Amniotic epithelial cell (primary cell): ENCODE data around the gene TBX15.
"Not testable (repeated sequence)": the region's sequence is repeated elsewhere in the genome, so short reads cannot be mapped to it uniquely, and the experiment has no call there.

ENCODE experiments used
- DNase-seq: peaks from one replicate; pipeline ENCODE4 v3.0.0-alpha.2; 2010; ENCODE audit warnings: low read depth

Gene TBX15

GRCh38 chr1:118926261-118926660 is 61.9 kb downstream of the TBX15 start:
- no peak for DNase-seq

- no peak for DNase-seq
Observed at GRCh38 chr1:118925651-118926050, 62.5 kb downstream of the TBX15 start.

DNA sequence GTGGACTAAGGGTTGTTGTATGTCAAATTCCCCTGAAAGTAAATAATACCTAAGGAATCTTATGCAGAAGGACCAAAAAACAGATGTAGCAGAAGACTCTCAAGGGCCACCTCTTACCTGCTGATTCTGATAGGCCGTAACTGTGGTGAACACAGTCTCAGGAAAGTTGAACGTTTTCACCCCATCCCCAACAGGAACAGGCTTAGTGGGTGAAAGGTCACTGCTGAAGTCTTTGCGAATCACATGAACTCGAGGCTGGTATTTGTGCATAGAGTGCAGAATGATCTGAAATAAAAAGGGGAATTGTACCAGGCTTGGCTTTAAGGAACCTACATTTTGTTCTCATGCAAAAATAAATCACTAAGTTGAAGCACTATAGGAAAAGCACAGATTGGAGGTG is 64.8 kb downstream of the TBX15 start:
- no peak for DNase-seq

- no peak for DNase-seq
Observed at GRCh38 chr1:118921994-118922393, 66.1 kb downstream of the TBX15 start.

DNA sequence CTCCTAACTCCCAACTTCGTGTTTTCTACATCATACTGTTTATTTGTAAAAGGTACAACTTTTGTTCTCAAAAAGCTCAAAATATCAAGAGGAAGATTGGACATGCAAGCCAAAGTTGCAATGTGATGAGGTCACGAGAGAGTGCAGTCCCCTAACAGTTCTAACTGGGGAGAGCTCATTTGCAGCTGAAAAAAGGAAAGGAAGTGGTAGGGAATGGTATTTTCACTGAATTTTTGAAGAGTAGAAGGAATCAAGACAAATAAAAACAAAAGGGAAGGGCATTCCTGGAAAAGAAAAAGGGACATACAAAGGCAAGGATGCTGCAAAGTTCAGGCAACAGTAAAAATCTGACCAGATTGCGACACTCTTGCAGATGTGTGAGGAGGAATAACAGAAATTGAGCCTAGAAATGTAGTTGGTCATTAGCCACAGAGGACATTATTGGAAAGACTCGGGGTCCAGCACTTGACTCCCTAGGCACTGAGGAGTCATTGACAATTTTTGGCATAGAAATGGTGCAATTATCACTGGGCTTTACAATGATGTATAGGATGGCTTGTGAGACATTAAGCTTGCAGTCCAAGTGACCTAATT is 67.9 kb downstream of the TBX15 start:
- no peak for DNase-seq

- DNase-seq, result no peak
Observed at GRCh38 chr1:118918940-118919259, 69.2 kb downstream of the TBX15 start.

DNA sequence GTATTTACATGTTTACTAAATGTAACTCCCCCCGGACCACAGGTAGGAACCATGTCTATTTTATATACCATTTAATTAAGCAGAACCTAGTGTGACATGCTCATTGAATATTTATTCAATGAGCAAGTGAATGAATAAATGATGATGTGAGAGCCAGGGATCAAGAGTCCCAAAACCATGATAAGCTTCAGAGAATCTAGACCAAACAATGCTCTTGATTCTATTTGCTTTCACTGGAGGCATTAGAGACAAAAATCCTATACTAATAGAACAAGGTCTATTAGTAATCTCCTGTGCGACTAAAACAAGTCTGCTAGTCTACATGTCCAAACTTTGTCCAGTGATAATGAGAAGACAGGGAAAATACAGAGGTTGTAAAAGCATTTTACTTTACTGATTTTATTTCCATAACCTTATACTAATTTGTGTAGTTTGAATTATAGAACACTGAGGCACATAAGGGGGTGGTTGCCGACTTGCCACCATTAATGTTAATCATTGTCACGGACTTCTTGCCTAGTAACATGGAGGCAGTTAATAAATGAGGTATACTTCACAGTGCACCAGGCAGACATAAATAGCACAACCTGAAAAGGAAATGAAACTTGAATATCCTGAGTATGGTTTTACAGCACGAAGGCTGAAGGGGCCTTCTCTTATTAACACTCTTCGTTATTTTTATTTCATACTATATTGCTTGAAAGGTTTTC is 69.8 kb downstream of the TBX15 start:
- no peak for DNase-seq

DNA sequence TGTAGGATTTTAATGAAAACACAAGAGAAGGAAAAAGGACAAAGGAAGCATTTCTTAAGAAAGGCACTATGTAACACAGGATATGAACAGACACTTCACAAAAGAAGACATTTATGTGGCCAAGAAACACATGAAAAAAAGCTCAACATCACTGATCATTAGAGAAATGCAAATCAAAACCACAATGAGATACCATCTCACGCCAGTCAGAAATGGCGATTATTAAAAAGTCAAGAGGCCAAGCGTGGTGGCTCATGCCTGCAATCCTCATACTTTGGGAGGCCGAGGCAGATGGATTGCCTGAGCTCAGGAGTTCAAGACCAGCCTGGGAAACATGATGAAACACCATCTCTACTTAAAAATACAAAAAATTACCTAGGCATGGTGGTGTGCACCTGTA is 71.8 kb downstream of the TBX15 start:
- DNase-seq, result not testable (repeated sequence)

DNA sequence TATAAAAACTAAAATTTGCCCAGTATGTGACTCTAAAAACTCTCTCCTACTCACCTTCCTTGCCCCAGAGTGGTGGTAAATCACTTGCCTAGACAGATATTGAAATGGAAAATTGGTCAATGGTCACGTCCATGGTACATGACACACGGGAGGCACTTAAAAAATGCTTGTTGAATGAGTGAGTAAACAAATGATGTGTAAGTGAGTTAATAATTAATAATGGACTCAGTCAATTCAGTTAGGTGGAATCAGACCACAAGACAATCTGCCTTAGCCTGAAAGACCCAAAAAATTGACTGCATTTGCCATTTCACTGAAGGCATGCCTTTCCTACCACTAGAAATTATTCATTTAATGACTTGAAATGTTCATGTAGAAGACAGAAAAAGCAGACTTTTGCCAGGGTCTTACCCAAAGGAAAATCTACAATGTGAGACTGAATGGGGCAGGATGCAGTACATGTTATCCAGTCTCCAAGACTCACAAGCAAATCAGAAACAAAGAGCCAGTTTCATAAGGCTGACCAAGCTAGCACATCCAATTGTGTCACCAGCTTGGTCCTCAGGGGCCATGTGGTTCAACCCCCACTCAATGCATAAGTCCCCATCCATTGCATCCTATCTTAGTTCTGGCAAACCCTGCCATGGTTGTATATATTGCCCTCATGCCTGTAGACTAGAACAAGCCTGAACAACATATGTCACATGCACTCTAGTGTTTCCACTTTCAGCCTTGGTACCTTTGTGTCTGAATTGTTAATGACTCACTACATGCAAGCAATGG is 73.6 kb downstream of the TBX15 start:
- DNase-seq, result no peak

DNA sequence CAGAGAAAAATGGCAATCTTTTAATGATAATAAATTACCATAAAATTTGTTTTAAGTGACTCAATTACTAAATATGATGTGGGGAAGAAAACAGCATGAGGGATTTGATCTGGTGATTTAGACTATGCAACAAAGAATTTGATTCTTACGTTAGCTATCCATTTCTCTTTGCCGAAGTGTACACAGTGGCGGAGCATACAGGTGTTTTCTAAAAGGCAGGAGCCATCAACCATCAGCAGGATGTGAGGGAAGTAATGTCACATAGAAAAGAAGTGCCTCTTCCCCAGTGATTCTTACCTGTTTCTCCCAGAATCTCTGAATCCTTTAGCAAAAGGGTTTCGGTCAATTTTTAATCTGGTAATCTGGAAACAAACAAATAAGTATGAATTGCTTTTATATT is 74.3 kb downstream of the TBX15 start:
- DNase-seq, result no peak

DNA sequence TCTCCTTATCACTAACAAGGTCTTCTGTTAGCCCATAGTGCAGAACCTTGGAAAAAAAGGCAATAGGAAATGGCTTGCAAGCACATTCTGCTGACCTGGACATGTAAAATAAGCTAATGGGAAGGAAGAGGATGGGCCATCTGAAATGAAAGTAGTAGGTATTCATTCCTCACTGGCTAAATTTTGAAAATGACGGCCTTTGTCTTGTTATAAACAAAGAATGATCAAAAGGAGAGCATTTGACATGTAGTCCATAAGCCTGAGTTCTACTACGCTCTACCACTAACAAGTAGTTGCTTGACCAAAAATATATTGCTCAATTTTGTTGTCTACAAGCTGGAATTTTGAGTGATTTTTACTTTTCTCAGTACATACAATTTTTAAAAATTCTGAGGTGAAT is 75.6 kb downstream of the TBX15 start:
- no peak for DNase-seq

GRCh38 chr1:118911571-118911970 is 76.6 kb downstream of the TBX15 start:
- DNase-seq, result no peak

DNA sequence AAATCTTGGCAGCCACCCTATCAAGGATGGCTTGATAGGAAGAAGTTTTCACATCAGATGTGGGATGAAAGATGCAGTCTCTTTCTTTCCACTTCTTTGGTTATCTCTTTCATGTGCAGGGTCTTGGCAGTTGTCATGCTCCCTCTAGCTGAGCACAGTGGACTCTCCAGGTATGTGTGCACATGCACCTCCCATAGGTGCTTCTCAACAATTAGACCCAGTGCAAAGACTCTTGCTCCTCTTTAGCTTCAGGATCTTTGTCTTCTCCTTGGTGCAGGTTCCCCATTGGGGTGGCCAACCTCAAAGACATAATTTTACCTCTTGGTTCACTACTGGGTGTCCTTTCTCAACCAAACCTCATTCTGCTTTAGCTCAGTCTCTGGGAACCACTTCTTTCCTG is 80.7 kb downstream of the TBX15 start:
- no peak for DNase-seq

- DNase-seq, result no peak
Observed at GRCh38 chr1:118905671-118906070, 82.5 kb downstream of the TBX15 start.

GRCh38 chr1:118905196-118905595 is 82.9 kb downstream of the TBX15 start:
- no peak for DNase-seq

- DNase-seq, result no peak
Observed at GRCh38 chr1:118902711-118903191, 85.4 kb downstream of the TBX15 start.

GRCh38 chr1:118902299-118902698 is 85.8 kb downstream of the TBX15 start:
- no peak for DNase-seq

- DNase-seq, result no peak
Observed at GRCh38 chr1:118900643-118901440, 87.3 kb downstream of the TBX15 start.

DNA sequence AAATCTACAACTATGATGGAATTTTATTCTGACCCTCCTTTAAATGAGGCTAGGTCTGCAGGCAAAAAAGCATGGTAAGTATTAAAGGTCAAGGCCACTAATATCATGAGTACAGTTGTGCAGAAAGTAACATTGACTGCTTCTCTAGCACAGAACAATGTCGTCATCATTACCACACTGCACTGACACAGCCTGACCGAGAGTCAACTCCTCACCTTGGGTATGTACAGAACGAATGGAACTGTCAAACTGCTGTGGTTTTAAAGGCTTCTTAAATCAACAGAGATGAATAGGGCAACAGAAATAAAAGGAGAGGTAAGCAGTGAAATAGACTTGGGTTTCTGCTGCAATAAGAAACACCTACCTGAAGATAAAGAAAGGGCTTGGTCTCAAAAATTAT is 88.8 kb downstream of the TBX15 start:
- DNase-seq, result no peak

DNA sequence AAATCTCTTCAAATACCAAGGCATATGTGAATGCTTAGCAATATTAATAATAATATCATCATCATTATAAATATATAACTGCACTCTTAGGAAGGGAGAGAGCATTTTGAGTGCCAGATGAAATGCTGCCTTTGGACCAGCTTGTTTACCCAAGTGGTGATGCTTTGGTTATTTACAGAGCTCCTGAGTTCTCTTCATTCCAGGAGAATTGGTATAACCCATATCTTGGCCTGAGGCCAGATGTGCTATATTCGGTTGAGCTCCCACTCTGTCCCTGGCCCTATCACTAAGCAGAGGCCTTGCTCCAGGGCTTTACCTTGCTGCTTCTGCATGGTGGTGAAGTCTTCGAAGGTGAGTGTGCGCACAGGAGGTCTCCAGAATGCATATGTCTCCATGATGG is 89.4 kb downstream of the TBX15 start:
- DNase-seq, result no peak

GRCh38 chr1:118896416-118896815 is 91.7 kb downstream of the TBX15 start:
- no peak for DNase-seq

DNA sequence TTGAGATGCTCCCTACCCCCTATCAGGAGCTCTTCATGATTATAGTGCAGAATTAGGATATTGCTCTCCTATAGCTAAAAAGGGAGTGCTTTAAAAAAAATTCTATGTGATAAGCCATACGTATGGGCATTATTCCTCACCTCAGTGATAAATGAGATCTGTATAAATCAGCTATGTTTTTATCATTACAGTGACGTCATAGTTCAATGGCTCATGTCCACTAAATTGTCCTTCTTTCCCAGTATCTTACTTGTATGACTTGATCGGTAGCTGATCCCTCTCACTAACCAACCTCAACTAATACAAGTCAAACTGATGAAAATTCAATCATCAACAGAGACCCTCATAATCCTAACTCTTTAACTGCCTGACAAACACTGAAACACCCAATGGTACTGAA is 93.3 kb downstream of the TBX15 start:
- DNase-seq, result no peak
